ENCODE data around the gene RALBP1.

RALBP1 gene

GRCh38 chr18:9552616-9553015, 77.3 kb downstream of the RALBP1 start:
- no peak for DNase-seq

GRCh38 chr18:9557250-9557943, 82.1 kb downstream of the RALBP1 start:
- DNase-seq = no peak

DNA sequence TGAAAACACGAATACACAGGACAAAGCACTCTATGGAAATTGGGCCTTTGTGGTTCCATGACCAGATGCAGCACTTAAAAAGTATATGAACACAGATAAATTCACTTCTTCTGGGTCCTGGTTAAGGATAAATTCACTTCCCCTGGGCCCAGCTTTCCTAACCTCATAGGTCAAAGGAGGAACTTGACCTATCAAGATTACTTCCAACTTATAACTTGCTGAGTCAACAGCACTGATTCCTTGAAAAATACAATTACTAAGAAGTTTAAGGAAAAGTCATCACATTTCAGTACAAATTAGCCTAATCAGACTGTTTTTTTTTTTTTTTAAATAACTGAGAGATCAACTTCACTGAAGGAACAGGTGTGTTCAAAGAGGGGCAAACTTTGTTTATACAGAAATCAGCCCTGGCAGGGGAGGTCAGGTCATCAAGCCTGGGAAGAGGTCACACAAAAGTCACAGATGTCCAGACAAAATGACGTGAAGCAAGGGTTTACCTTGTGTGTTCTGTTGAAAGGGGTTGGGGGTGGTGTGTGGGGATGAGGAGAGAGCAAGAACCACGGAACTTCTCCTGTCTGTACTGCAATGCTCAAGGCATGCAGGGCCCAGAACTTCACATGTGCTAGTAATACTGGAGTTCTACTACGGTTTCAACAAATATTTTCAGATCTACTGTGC, 83.2 kb downstream of the RALBP1 start:
- DNase-seq = no peak

DNA sequence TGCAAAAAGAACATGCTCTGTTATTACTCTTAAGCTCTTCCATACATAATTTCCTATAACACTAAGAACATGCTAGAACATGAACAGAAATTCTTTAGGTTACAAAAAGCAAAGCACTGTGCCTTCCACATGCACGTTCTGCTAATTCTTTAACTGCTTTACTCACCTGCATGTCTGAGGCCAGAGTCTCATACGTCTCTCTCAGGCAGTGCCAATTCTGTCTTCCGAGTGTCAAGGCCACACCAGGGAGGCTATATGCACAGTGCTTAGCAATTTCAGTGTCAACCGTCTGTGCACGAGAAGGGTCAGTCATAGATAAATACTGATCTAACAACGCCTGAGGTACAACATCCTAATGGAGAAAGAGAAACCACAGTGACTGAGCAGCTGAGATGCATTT, 83.9 kb downstream of the RALBP1 start:
- DNase-seq = no peak

DNA sequence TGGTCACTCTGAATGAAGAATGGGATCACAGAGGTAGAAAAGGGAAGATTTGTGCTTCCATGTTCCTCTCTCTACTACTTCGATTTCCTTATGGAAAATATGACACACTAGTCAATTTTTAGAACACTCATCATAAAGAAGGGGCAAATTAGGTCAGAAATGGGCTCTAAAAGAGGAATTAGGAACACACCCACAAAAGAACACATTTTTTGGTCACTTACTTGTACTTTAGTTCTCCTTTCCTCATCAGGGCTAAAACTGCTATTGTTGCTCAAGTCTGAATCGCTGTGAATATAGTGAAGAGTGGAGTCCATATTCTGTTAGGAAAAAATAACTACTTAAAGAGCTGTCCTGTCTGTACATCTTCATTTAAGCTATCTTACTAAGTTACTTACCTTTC, 86.4 kb downstream of the RALBP1 start:
- no peak for DNase-seq

DNA sequence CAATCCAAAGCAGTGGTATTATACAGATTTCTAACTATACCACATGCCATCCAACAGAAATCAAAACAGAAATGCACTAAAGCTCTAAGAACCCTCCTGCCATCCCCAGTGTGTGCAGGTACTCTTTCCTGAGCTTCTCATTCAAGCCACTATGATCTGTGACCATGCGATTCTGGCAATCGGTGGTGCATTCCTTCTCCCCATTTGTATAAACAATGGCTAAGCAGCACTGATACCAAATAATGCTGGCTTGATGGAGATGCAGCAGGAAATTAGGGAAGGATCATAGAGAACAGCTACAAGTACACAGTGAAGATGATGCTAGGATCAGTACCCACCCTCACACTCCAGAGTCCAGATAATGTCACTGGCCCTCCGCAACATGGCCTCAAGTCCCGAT, 87.3 kb downstream of the RALBP1 start:
- no peak for DNase-seq

- DNase-seq = no peak
Measured at GRCh38 chr18:9563331-9563730, 88.0 kb downstream of the RALBP1 start.

DNA sequence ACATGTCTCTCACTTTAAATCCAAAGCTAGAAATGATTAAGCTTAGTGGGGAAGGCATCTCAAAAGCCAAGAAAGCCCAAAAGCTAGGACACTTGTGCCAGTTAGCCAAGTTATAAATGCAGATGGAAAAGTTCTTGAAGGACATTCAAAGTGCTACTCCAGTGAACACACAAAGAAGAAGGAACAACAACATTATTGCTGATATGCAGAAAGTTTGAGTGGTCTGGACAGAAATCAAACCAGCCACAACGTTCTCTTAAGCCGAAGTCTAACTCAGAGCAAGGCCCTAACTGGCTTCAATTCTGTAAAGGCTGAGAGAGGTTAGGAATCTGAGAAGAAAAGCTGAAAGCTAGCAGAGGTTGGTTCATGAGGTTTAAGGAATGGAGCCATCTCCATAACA, 90.1 kb downstream of the RALBP1 start:
- no peak for DNase-seq

GRCh38 chr18:9568186-9568585, 92.9 kb downstream of the RALBP1 start:
- no peak for DNase-seq

DNA sequence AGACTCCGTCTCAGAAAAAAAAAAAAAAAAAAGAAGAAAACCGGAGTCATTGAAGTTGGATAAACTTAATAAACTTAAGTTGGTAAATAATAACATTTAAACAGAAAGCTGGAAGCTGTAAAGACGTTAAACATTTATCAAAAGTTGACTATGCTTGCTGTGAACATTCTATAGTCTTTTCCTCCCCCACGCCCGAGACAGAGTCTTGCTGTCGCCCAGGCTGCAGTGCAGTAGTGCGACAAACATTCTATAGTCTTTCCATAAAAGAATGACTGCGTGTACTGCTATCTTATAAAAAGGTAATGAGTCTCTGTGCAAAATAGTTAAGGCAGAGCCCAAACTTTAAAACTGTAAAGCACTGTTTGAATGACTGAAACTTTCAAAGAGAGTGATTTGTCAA, 93.9 kb downstream of the RALBP1 start:
- DNase-seq = no peak

- no peak for DNase-seq
Measured at GRCh38 chr18:9570255-9570654, 94.9 kb downstream of the RALBP1 start.

- DNase-seq = no peak
Measured at GRCh38 chr18:9571546-9571945, 96.2 kb downstream of the RALBP1 start.

GRCh38 chr18:9574473-9575115, 99.3 kb downstream of the RALBP1 start:
- DNase-seq = no peak

- peak; percentile 81 for DNase-seq
Measured at GRCh38 chr18:9575558-9575957, 100.2 kb downstream of the RALBP1 start.

DNA sequence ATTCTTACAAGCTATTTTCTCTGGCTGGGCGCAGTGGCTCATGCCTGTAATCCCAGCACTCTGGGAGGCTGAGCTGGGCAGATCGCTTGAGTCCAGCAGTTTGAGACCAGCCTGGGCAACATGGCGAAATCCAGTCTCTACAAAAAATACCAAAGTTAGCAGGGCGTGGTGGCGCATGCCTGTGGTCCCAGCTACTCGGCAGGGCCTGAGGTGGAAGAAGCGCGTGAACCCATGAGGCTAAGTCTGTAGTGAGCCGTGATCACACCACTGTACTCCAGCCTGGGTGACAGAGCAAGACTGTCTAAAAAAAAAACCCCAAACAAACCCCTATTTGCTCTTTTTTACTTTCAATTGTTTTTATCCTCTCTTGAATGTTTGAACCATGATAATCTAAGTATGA, 102.0 kb downstream of the RALBP1 start:
- no peak for DNase-seq

- DNase-seq = no peak
Measured at GRCh38 chr18:9578306-9578705, 103.0 kb downstream of the RALBP1 start.

GRCh38 chr18:9581667-9582066, 106.4 kb downstream of the RALBP1 start:
- DNase-seq = no peak

- DNase-seq = no peak
Measured at GRCh38 chr18:9586814-9587213, 111.5 kb downstream of the RALBP1 start.

All from RPMI8226 (cell line).